HG03575 (cell line): Measurements from ENCODE around the gene HNRNPLL.

Experiments
- ATAC-seq: cut with Tn5 transposase; IDR thresholded peaks from one replicate; pipeline ENCODE4 v1.9.1; 2021; ENCODE audit not compliant: unreplicated experiment, insufficient number of reproducible peaks, low FRiP score; ENCODE audit errors: extremely low read depth

The HNRNPLL gene

DNA sequence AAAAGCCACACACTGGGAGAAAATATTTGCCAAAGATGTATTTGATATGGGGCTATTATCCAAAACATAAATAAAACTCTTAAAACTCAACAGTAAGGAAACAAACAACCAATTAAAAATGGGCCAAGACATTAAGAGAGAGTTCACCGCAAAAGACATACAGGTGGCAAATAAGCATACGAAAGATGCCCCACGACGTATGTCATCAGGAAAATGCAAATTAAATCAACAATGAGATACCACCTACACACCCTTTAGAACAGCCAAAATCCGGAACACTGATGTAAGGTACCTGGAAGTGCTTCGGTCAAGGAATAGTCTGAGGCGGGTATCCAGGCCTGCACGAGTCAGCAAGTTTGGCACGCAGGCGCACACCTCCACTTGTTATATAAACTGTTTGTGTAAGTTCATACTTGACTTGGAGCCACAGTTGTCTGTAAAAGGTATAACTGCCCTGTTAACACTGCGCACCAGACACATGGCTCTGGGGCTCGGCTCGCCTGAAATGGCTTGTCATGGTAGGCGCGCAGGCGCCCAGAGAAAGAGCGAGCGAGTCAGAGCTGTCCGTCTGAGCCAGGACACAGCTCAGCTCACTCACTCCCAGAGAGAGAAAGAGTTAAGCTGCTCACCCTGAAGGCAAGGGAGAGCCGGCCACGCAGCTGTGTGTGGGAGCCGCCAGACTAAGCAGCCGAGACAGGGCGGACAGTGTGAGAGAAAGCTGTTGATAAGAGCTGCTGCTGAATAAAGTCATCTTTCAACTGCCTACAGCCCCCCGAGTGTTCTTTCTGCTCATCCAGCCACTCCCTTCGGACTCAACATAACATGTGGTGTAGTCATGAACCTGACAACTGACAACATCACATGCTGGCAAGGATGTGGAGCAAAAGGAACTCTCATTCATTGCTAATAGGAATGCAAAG, 87.3 kb downstream of the HNRNPLL start:
- ATAC-seq = no peak

GRCh38 chr2:38514603-38515154, 88.0 kb downstream of the HNRNPLL start:
- ATAC-seq = no peak

DNA sequence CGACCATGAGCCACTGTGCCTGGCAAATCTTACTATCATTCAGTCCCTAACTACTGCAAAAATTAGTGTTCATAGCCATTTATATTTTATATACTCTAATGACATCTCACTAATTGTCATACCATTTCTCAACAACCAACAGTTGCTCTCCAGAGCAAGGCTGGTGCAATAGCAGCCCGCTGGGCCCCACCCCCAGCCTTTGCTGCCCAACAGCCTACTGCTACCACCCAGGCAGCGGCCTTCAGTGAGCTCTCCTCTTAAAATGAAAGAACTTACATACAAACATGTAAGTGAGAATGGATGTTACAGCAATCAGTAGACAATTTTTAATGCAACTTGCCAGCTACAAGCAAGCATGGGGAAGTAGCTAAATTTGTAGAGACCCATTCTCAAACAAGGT, 90.5 kb downstream of the HNRNPLL start:
- no peak for ATAC-seq
